A549 (cell line): Measurements from ENCODE around the gene SDF4. TPM values are rescaled to one million over a fixed set of nuclear protein-coding genes. Genes with fewer than 3 reads are reported as not detected.
"Not testable (repeated sequence)": the region's sequence is repeated elsewhere in the genome, so short reads cannot be mapped to it uniquely, and the experiment has no call there.

Source experiments
- ATAC-seq, 2 experiments: fragments of 200-7000 bp in 1 of 2; fragments of >200 bp in 1 of 2; cut with Nextera tagmentation in 1 of 2; cut with Tn5 transposase in 1 of 2; 3 replicates each; pipeline versions ENCODE4 v1.8.0 to v1.9.1; 2018 to 2020; ENCODE audit warnings: mild to moderate bottlenecking in 1 of 2, moderate library complexity in 1 of 2
- CTCF ChIA-PET: fragments of 300-600 bp; sonication (Branson Sonifier 250); formaldehyde crosslinking; extraction: SDS; loops from one replicate; lab custom pipeline; 2021; ENCODE audit warnings: antibody characterized with exemption, inconsistent platforms; lab: Yijun Ruan, JAX
- POLR2A ChIA-PET: fragments of 350-600 bp; formaldehyde crosslinking; extraction: SDS; loops from one replicate; lab custom pipeline; 2021; ENCODE audit warnings: antibody characterized with exemption, inconsistent platforms; lab: Yijun Ruan, JAX
- DNase-seq, 2 experiments: peaks; one replicate each; pipeline versions ENCODE4 v3.0.0 to v3.0.0-alpha.2; 2011 to 2016; ENCODE audit warnings: low read depth in 1 of 2, low spot score in 1 of 2
- FAIRE-seq: peaks from 2 replicates; lab custom pipeline; 2011; peaks lifted over from hg19 to GRCh38; lab: Jason Lieb, UNC
- H3K27ac ChIP-seq, 2 experiments: fragments of >200 bp; sonication (Bioruptor Twin); formaldehyde crosslinking; 3 replicates each; pipeline ENCODE4 v1.5.1; 2016 to 2017
- H3K4me1 ChIP-seq: fragments of >200 bp; sonication (Bioruptor Twin); formaldehyde crosslinking; 3 replicates; pipeline ENCODE4 v1.6.1; 2016
- H3K4me2 ChIP-seq: fragments of >200 bp; sonication (Bioruptor Twin); formaldehyde crosslinking; 3 replicates; pipeline ENCODE4 v1.6.1; 2016
- H3K4me3 ChIP-seq: fragments of >200 bp; sonication (Bioruptor Twin); formaldehyde crosslinking; 3 replicates; pipeline ENCODE4 v1.5.1; 2016
- H3K9me3 ChIP-seq: fragments of >200 bp; sonication (Bioruptor Twin); formaldehyde crosslinking; 3 replicates; pipeline ENCODE4 v1.6.1; 2016
- CBX8 ChIP-seq: fragments of 200-600 bp; sonication (generic); IDR thresholded peaks from 2 replicates; pipeline ENCODE4 v1.6.1; 2016
- CEBPB ChIP-seq, 2 experiments: fragments of >200 bp in 1 of 2; sonication (Bioruptor Twin) in 1 of 2; formaldehyde crosslinking in 1 of 2; IDR thresholded peaks; 2 replicates each; pipeline ENCODE4 v1.6.1; 2012 to 2016
- EHF ChIP-seq: fragments of 250-450 bp; sonication (Bioruptor Pico); IDR thresholded peaks from 2 replicates; pipeline ENCODE4 v1.5.0; 2020; ENCODE audit warnings: mild to moderate bottlenecking
- EHMT2 ChIP-seq: fragments of 200-600 bp; sonication (generic); IDR thresholded peaks from 2 replicates; pipeline ENCODE4 v1.6.1; 2016; ENCODE audit warnings: antibody characterized with exemption, low read depth, mild to moderate bottlenecking, moderate library complexity
- EP300 ChIP-seq, 2 experiments: fragments of >200 bp; sonication (Bioruptor Twin); formaldehyde crosslinking; IDR thresholded peaks; 2 replicates in 1 of 2; 3 replicates in 1 of 2; pipeline ENCODE4 v1.6.1; 2016 to 2017
- HEYL ChIP-seq: fragments of 250-450 bp; sonication (Bioruptor Pico); IDR thresholded peaks from 2 replicates; pipeline ENCODE4 v1.8.0; 2021; ENCODE audit warnings: mild to moderate bottlenecking, moderate library complexity
- HOXB13 ChIP-seq: fragments of 250-450 bp; sonication (Bioruptor Pico); IDR thresholded peaks from 2 replicates; pipeline ENCODE4 v1.5.0; 2020; ENCODE audit warnings: low read depth, mild to moderate bottlenecking, moderate library complexity
- JUN ChIP-seq, 2 experiments: fragments of >200 bp; sonication (Bioruptor Twin); formaldehyde crosslinking; IDR thresholded peaks; 2 replicates in 1 of 2; 3 replicates in 1 of 2; pipeline ENCODE4 v1.6.1; 2016 to 2017
- JUNB ChIP-seq: fragments of >200 bp; sonication (Bioruptor Twin); formaldehyde crosslinking; IDR thresholded peaks from 2 replicates; pipeline ENCODE4 v1.6.1; 2016
- KDM1A ChIP-seq: fragments of 200-600 bp; sonication (generic); IDR thresholded peaks from 2 replicates; pipeline ENCODE4 v1.6.1; 2016; ENCODE audit warnings: low read depth, mild to moderate bottlenecking
- MAFK ChIP-seq: fragments of 450-650 bp; IDR thresholded peaks from 2 replicates; pipeline ENCODE4 v1.6.1; 2014; ENCODE audit not compliant: partially characterized antibody
- MAZ ChIP-seq: fragments of 150-350 bp; IDR thresholded peaks from 2 replicates; pipeline ENCODE4 v1.6.1; 2014; ENCODE audit warnings: antibody characterized with exemption, low read depth, low read length, borderline replicate concordance
- MYC ChIP-seq: IDR thresholded peaks from 2 replicates; pipeline ENCODE4 v1.6.1; 2012; ENCODE audit warnings: mild to moderate bottlenecking, inconsistent platforms, low read length, improper control_type of control experiment, borderline replicate concordance
- RARB ChIP-seq: fragments of 250-450 bp; sonication (Bioruptor Pico); IDR thresholded peaks from 2 replicates; pipeline ENCODE4 v1.8.0; 2021; ENCODE audit warnings: mild to moderate bottlenecking, moderate library complexity
- RNF2 ChIP-seq: fragments of 200-600 bp; sonication (generic); IDR thresholded peaks from 2 replicates; pipeline ENCODE4 v1.6.1; 2016; ENCODE audit warnings: low read depth, mild to moderate bottlenecking, antibody characterized with exemption, moderate library complexity, borderline replicate concordance
- SREBF2 ChIP-seq: fragments of 450-650 bp; IDR thresholded peaks from 2 replicates; pipeline ENCODE4 v1.6.1; 2014; ENCODE audit warnings: mild to moderate bottlenecking, moderate library complexity
- TP53 ChIP-seq: fragments of 250-450 bp; sonication (Bioruptor Pico); IDR thresholded peaks from 2 replicates; pipeline ENCODE4 v1.5.0; 2021; ENCODE audit warnings: mild to moderate bottlenecking, moderate library complexity
- ZC3H11A ChIP-seq: fragments of 450-650 bp; IDR thresholded peaks from 2 replicates; pipeline ENCODE4 v1.6.1; 2014; ENCODE audit warnings: antibody characterized with exemption, mild to moderate bottlenecking
- ZNF302 ChIP-seq: fragments of 250-450 bp; sonication (Bioruptor Pico); IDR thresholded peaks from 2 replicates; pipeline ENCODE4 v1.9.0; 2021; ENCODE audit warnings: inconsistent platforms, mild to moderate bottlenecking, moderate library complexity
- WGBS: methylation state at CpG from one replicate; pipeline ENCODE4 v1.1.6; 2017; ENCODE audit errors: missing lambda C conversion rate; 5-methylcytosine and 5-hydroxymethylcytosine counted together
- polyA plus RNA-seq, 4 experiments: library from polyadenylated mRNA; depleted of rRNA in 3 of 4; stranded (reverse); fragments of >200 nt; fragmentation: RNase III in 1 of 4; extraction: RNeasy Plus Mini Kit Qiagen cat#74134 plus additional on column Dnase treatment in 1 of 4; gene quantifications; 2 replicates in 3 of 4; 3 replicates in 1 of 4; pipeline ENCODE4 v1.2.3, GENCODE V29; 2011 to 2017
- TF ChIP-seq, protein P1 (sequence below): fragments of 250-450 bp; sonication (Bioruptor Pico); IDR thresholded peaks from 2 replicates; pipeline ENCODE4 v1.5.0; 2021; ENCODE audit warnings: mild to moderate bottlenecking, moderate library complexity, borderline replicate concordance
- TF ChIP-seq, protein P2 (sequence below): fragments of >200 bp; sonication (Bioruptor Twin); formaldehyde crosslinking; IDR thresholded peaks from 3 replicates; pipeline ENCODE4 v1.6.1; 2016
- TF ChIP-seq, protein P3 (sequence below): fragments of >200 bp; sonication (Bioruptor Twin); formaldehyde crosslinking; IDR thresholded peaks from 2 replicates; pipeline ENCODE4 v1.6.1; 2016
- TF ChIP-seq, protein P4 (sequence below): IDR thresholded peaks from 2 replicates; pipeline ENCODE4 v1.6.1; 2012
- TF ChIP-seq, protein P5 (sequence below): fragments of >200 bp; sonication (Bioruptor Twin); formaldehyde crosslinking; IDR thresholded peaks from 3 replicates; pipeline ENCODE4 v1.5.1; 2016

SDF4 gene
- polyA plus RNA-seq, 2 of the 4 experiments (the other 2 are of a cell fraction) = 58.3 to 97.4 TPM

DNA sequence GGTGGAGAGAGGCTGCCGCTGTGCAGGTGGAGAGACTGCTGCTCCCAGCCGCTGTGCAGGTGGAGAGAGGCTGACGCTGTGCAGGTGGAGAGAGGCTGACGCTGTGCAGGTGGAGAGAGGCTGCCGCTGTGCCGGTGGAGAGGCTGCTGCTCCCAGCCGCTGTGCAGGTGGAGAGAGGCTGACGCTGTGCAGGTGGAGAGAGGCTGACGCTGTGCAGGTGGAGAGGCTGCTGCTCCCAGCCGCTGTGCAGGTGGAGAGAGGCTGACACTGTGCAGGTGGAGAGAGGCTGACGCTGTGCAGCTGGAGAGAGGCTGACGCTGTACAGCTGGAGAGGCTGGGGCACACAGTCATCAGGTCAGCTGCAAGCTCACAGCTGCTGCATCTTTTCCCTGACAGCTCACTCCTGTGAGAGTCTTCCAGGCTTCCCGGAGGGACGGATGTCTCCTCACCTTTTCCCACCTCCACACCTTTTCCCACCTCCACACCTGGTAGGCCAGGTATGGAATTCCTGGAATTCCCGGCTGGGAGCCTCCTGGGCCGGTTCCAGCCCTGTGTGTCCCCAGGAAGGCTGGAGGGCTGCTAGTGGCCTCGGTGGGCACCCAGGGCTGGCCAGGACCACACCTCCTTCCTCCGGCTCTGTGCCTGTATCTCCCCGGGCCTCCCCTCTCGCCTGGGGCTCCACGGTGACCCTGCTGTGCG lies 55.6 kb downstream of the SDF4 start:
- H3K27ac ChIP-seq, DNase-seq, POLR2A ChIA-PET, H3K4me2 ChIP-seq, H3K4me1 ChIP-seq, FAIRE-seq, H3K4me3 ChIP-seq, CTCF ChIA-PET, H3K9me3 ChIP-seq: not testable (repeated sequence)
- WGBS = 15% methylated on average over 12 of the region's 22 CpGs
- peak; percentile 16 to 21; a peak in 1 of 6 replicates for ATAC-seq

DNA sequence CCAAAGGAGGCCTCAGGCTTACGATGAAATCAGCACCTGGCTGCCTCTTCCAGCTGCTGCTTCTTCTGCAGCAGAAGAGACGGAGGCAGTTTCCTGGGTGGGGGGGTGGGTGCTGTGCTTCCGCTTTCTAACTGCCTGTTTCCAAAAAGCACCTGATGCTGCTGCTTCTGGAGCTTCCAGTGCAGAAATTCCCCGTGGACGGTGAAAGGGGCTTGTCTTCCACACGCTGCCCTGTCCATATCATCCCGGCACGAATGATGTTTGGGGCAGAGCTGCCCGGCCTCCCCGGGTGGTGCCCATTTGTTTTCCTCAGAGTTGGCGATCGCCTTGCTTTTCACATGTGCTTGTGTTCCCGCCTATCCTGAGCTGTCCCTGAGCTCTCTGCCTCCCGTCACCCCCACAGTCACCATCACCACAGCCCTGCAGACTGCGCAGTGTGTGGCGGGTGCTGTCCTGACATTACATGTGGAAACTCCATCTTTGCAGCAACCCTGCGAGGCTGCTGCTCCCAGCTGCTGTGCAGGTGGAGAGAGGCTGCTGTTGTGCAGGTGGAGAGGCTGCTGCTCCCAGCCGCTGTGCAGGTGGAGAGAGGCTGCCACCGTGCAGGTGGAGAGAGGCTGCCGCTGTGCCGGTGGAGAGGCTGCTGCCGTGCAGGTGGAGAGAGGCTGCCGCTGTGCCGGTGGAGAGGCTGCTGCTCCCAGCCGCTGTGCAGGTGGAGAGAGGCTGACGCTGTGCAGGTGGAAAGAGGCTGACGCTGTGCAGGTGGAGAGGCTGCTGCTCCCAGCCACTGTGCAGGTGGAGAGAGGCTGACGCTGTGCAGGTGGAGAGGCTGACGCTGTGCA lies 56.4 kb downstream of the SDF4 start:
- POLR2A ChIA-PET = no interaction called here
- DNase-seq (no peak), ATAC-seq (no peak), FAIRE-seq (no peak)
- TF ChIP-seq ZNF302 (CRISPR knock-in tag) (no peak), RNF2 (no peak), SREBF2 (no peak), CBX8 (no peak), RARB (CRISPR knock-in tag) (no peak), MYC (no peak), JUN (IDR thresholded peaks at IDR 0.05) (no peak), TP53 (CRISPR knock-in tag) (no peak), EHF (CRISPR knock-in tag) (no peak), HOXB13 (no peak), EP300 (IDR thresholded peaks at IDR 0.05) (no peak), JUNB (no peak), CEBPB (IDR thresholded peaks at IDR 0.05) (no peak), EHMT2 (no peak)
- TF ChIP-seq, protein P1, sequence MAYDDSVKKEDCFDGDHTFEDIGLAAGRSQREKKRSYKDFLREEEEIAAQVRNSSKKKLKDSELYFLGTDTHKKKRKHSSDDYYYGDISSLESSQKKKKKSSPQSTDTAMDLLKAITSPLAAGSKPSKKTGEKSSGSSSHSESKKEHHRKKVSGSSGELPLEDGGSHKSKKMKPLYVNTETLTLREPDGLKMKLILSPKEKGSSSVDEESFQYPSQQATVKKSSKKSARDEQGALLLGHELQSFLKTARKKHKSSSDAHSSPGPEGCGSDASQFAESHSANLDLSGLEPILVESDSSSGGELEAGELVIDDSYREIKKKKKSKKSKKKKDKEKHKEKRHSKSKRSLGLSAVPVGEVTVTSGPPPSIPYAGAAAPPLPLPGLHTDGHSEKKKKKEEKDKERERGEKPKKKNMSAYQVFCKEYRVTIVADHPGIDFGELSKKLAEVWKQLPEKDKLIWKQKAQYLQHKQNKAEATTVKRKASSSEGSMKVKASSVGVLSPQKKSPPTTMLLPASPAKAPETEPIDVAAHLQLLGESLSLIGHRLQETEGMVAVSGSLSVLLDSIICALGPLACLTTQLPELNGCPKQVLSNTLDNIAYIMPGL (CRISPR knock-in tag) = no peak
- TF ChIP-seq, protein P2, sequence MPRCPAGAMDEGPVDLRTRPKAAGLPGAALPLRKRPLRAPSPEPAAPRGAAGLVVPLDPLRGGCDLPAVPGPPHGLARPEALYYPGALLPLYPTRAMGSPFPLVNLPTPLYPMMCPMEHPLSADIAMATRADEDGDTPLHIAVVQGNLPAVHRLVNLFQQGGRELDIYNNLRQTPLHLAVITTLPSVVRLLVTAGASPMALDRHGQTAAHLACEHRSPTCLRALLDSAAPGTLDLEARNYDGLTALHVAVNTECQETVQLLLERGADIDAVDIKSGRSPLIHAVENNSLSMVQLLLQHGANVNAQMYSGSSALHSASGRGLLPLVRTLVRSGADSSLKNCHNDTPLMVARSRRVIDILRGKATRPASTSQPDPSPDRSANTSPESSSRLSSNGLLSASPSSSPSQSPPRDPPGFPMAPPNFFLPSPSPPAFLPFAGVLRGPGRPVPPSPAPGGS = no peak
- Histone ChIP-seq H3K9me3 (no peaks in the 10 kb centered on the region), H3K27ac (no peak overlapping the region), H3K4me3 (no peak overlapping the region), H3K4me2 (no peak overlapping the region), H3K4me1 (no peaks in the 10 kb centered on the region)
- CTCF ChIA-PET = no interaction called here
- 64% methylated on average over 16 of the region's 29 CpGs for WGBS

DNA sequence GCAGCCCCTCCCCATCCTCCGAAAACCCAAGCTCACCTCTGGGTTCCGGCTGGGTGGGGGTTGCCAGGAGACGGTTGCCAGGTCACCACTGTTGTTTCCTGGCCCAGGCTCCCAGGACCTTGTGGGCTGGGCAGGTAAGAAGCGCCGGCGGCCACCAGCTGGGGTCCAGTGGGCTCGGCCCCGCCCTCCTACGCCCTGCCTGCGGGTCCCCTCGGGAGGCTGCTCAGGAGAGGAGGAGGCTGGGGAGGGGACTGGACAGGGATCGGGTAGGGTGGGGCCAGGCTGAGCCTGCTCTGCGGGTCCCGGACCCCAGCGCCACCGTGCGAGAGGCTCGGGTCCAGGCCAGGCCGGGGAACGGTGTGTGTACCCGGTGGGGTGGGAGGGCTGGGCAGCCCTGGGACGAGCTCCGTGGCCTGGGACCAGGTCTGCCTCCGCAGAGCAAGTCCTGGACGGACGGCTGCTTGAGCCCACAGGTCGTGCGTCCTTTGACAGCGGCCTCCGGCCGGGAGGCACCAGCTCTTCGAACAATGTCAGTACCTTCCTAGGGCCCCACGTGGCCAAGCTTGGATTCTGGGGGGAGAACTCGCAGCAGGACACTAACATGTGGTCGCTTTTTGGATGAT lies 57.9 kb downstream of the SDF4 start, which contains the start of gene TTLL10:
TSS of gene TTLL10 (plus strand) at position 88 of the 623 bp plus-strand sequence. CDS start 5,336 bp downstream, outside the sequence.
- no peak within 1 kb of the TSS for H3K4me3 ChIP-seq

More for the DNA sequence above, 57.9 kb downstream of the SDF4 start, which contains the start of gene TTLL10:
- DNase-seq = no peak
- Histone ChIP-seq H3K4me1 (no peaks in the 10 kb centered on the region), H3K27ac (no peak within 1 kb of the TSS), H3K4me2 (no peak within 1 kb of the TSS), H3K9me3 (no peaks in the 10 kb centered on the region)
- WGBS = 62% methylated on average over 9 of the region's 35 CpGs
- no peak for ATAC-seq
- TF ChIP-seq EP300 (IDR thresholded peaks at IDR 0.05) (no peak), RNF2 (no peak), MAZ (no peak), TP53 (CRISPR knock-in tag) (no peak), ZC3H11A (no peak), HEYL (CRISPR knock-in tag) (no peak), KDM1A (no peak), RARB (CRISPR knock-in tag) (no peak), MAFK (no peak), HOXB13 (no peak)
- TF ChIP-seq, protein P3, sequence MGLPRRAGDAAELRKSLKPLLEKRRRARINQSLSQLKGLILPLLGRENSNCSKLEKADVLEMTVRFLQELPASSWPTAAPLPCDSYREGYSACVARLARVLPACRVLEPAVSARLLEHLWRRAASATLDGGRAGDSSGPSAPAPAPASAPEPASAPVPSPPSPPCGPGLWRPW = no peak
- TF ChIP-seq, protein P4, sequence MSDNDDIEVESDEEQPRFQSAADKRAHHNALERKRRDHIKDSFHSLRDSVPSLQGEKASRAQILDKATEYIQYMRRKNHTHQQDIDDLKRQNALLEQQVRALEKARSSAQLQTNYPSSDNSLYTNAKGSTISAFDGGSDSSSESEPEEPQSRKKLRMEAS = no peak
- TF ChIP-seq, protein P5, sequence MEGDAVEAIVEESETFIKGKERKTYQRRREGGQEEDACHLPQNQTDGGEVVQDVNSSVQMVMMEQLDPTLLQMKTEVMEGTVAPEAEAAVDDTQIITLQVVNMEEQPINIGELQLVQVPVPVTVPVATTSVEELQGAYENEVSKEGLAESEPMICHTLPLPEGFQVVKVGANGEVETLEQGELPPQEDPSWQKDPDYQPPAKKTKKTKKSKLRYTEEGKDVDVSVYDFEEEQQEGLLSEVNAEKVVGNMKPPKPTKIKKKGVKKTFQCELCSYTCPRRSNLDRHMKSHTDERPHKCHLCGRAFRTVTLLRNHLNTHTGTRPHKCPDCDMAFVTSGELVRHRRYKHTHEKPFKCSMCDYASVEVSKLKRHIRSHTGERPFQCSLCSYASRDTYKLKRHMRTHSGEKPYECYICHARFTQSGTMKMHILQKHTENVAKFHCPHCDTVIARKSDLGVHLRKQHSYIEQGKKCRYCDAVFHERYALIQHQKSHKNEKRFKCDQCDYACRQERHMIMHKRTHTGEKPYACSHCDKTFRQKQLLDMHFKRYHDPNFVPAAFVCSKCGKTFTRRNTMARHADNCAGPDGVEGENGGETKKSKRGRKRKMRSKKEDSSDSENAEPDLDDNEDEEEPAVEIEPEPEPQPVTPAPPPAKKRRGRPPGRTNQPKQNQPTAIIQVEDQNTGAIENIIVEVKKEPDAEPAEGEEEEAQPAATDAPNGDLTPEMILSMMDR = no peak
- TF ChIP-seq, protein P1 (CRISPR knock-in tag) = no peak
- POLR2A ChIA-PET = no interaction called here
- CTCF ChIA-PET = interaction anchor here (0.6 kb wide), 1 partner anchor 14 kb away, joined by 3 read pairs; no protein-coding TSS in a partner anchor
- no peak for FAIRE-seq
